Stimulated activated CD8-positive, alpha-beta memory T cell treated with anti-CD3 and anti-CD28 coated beads, Interleukin-15, amount 100 ng/mL, for 1 hour (primary cell): Measurements from ENCODE around the gene TNRC6A.
"Not testable (repeated sequence)": the region's sequence is repeated elsewhere in the genome, so short reads cannot be mapped to it uniquely, and the experiment has no call there.

Experiments used
- DNase-seq: peaks from one replicate; pipeline ENCODE4 v3.0.0-alpha.2; 2020; ENCODE audit warnings: low read depth

TNRC6A gene

DNA sequence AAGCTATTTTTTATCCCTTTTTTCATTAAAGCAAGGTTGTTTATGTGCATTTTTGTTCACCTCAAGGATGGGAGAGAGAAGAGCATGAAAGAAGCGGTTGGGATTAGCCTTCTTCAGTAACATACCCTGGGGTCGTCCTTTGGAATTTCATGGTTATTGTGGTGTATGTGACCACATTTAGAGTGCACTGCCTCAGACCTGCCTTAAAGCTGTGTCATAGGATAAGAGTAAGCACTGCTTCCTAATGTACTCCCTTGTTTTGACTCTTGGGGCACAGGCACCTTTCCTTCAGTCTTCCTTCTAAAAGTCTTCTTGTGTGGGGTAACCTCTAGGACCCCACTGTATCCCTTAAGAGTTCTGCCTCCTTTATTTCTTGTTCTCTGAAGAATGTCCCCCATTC is 28.9 kb downstream of the TNRC6A start:
- no peak for DNase-seq

DNA sequence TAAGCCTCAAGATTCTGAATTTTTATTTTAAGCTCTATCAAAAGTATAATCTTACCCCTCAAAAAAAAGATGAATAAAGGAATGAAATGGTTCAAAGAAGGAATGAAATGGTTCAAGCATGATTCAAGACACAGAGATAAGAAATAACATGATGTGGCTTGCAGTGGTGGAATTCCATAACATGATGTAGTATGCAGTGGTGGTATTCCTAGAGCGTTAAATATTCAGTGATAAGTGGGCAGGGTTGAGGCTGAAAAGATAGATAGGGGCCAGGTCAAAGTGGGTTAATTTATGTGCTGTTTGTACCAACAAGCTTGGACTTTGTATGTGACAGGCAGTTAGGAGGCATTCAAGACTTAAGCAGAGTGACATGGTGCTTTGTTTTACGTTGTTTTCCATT is 29.6 kb downstream of the TNRC6A start:
- no peak for DNase-seq

DNA sequence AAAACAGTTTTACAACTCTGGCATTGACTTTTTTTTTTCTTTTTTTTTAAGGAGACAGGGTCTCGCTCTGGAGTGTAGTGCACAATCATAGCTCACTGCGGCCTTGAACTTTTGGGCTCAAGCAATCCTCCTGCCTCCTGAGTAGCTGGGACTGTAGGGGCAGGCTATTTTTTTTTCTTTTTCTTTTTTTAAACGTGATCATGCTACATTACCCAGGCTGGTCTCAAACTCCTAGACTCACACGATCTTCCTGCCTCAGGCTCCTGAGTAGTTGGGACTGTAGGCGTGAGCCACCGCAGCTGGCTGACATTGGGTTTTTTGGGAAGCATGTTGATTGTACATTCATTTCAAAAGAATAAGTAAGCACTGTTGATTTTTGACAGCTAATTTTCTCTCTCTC is 32.1 kb downstream of the TNRC6A start:
- no peak for DNase-seq

DNA sequence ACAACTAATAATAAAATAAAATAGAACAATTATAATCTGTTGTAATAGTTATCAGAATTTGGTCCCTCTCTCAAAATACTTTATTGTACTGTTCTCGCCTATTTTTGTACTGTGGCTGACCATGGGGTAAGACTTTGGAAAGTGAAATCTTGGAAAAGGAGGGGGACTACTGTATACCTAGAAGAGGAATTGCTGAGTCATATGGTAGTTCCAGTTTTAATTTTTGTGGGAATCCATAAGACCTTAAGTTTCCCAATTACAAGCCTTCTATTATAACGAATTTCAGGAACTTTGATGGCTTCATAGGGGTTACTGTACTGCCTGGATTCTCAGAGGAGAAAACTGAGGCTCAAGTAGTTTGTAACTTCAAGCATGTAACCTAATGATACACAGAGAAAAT is 35.5 kb downstream of the TNRC6A start:
- DNase-seq = no peak

DNA sequence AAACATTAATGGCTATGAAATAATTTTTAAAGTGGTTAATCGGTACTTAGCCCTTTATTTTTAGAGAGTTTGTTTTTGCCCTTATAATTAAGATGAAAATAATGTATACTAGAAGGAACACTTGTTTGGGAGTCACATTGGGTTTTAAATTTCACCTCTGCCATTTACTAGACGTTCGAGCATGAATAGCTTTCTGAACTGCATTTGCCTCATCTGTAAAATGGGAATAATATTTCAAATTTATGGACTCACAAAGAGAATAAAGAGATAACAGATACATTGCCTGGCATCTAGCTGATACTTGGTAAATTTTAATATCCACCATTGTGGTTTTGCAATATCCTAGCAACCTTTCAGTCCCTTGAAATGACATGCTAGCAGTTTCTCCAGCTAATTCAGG is 36.6 kb downstream of the TNRC6A start:
- no peak for DNase-seq

DNA sequence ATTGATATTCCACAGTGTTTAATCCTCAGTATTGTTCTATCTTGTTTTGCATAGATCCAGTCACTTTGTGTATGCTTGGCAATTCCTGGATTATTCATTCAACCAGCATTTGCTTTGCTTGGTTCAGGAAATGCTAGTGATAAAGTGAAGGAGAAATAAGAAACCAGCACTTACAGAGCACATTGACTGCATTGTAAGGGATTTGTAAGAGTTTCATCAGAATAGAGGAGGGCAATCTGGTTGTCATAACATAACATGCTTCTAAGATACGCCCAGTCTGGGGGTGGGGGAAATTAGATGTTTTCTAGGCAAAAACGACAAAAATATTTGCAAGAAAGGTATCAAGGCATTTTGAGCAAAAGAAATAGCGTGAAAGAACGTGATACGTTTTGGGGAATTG is 40.4 kb downstream of the TNRC6A start:
- no peak for DNase-seq

DNA sequence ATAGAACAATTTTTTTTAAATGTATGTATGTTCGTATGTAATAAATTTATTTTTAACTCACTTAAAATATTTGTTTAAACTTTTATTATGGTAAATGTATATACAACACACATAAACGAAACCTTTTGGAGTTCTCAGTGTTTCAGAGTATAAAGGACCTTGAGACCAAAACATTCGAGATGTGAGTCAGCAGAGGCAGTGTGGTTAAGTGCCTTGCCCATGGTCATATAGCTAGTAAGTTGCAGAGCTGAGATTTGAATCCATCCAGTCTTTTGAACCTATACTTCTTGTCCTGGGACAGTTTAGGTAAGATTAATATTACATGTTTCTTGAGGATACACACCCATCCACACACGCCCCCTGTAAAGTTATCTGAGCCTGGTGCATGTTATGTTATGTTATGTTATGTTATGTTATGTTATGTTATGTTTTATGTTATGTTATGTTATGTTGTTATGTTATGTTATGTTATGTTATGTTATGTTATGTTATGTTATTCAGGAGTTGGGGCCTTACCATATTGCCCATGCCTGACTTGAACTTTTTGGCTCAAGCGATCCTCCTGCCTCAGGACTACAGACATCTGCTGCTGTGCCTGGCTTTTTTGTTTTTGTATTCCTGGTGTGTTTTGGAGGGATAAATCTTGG is 41.8 kb downstream of the TNRC6A start:
- DNase-seq = no peak

DNA sequence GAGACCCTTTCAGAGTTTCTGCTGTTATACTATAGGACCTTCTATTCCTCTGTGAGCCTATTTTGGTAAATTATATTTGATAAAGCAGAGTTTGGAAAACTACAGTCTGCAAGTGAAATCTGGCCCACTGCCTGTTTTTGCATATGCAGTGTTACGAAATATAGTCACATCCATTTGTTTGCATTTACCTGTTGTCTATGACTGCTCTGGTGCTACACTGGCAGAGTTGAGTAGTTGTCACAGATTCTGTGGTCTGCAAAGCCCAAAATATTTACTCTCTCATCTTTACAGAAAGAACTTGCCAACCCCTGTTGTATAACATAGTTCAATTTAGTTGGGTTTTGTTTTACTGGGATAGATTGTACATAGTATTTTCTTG is 42.3 kb downstream of the TNRC6A start:
- no peak for DNase-seq

DNA sequence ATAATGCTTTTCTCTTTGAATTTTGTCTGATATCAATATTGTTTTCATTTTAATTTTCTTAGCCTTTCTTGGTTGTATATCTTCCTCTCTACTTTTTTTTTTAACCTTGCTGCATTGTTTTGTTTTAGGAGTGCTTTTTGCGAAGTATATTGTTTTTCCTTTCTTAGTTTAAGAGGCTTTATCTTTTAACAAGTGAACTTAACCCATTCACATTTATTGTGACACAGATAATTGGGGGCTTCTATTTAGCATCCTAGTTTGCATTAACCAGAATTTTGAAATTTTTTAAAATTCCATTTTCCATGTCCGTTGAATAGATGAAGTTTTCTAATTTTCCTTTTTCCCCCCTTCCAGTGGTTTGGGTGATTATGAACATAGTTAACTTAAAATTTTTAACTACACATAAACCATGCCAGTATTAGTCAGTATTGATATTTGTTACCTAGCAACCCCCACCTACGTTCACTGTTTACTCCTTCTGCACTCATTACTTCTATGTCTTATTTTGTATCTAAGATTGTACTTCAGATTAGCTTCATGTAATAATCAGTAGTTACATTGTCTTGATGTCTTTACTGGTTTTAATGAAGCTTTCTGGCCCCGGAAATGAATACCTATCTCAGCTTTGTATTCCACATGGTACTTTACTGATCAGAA is 44.4 kb downstream of the TNRC6A start:
- no peak for DNase-seq

DNA sequence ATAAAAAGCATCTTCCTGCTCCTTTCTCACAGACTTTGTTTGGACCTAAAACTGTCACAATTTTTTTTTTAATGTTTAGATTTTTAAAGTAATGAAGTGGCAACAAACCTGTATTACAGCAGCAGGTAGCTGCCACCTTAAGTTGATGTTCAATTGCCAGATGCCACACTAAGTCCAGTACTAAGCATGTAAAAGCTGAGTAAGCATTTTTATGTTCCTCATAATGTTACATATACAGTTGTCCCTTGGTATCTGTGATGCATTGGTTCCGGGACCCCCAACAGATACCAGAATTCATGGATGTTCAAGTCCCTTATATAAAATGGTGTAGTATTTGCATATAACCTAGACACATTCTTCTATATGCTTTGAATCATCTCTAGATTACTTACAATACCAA is 45.1 kb downstream of the TNRC6A start:
- no peak for DNase-seq

DNA sequence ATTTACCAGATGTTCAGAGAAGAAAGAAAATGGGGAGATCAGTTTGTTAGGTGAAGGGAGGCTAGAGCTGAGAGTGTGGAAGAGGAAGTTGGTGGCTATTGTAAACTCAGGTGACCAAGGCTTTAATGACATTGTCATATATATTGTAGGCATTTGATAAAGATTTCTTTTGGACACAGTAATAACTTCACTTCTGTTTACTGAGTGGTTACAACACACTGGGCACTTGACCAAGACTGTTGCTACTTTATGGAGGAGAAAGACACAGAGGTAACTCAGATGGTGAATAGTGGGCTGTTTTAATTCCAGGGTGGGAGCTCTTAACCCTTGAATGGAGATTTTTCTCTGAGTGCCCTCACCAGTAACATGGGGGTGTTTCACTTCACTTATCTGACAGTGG is 46.0 kb downstream of the TNRC6A start:
- DNase-seq = no peak

DNA sequence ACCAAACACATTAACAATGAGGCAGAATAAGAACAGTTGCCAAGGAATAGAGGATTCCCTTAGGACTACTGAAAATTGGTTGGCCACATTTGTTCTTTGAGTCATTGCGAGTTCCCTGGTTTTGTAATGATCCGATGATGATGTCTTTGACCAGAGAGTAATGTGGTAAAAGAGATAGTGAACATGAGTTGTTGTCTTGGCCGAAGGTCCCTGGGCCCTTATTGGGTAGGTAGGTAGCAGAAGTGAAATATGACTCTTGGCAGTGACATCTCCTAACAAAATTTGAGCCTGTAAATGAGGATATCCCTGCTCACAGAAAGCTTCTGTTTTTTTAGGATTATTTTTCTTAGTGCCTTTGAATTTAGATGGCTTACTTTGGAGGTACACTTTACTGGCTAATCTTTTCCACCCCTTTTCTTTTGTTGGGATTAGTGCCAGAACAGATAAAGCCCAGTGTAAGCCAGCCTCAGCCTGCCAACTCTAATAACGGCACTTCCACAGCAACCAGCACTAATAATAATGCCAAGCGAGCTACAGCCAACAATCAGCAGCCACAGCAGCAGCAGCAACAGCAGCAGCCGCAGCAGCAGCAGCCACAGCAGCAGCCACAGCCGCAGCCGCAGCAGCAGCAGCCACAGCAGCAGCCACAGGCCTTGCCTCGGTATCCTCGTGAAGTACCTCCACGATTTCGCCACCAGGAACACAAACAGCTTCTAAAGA is 47.2 kb downstream of the TNRC6A start:
- DNase-seq = no peak

DNA sequence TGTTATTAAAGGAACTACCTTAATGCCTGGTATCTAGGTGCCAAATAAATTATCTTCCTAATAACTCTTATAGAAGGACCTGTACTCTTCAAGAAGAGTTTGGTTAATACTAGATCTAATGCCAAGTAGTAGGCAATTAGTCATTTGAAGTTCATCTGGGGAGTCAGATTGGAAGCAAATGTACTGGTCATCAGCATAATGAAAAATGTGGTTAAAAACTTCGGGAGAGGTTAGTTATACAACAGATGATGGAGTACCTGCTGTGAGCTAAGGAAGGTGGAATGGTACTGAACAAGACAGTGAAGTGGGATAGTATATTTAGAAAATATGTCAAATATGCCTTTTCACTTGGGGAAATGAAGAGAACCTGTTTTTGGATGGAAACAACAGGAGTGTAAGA is 49.2 kb downstream of the TNRC6A start:
- DNase-seq = no peak

DNA sequence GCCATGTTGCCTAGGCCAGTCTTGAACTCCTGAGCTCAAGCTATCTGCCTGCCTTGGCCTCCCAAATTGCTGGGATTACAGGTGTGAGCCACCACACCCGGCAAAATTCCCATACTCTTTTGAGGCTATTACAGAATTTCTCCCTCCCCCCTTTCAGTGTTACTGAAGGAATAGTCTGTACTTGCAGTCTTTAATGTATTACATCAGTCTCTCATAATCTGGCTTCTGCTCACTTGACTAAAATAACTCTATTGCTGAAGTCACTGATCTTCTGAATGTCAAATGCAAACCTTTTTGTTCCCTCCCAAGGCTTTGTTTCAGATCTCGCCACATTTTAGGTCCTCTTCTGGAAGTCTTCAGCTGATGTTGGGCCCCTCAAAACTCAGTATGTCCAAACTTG is 51.8 kb downstream of the TNRC6A start:
- no peak for DNase-seq

DNA sequence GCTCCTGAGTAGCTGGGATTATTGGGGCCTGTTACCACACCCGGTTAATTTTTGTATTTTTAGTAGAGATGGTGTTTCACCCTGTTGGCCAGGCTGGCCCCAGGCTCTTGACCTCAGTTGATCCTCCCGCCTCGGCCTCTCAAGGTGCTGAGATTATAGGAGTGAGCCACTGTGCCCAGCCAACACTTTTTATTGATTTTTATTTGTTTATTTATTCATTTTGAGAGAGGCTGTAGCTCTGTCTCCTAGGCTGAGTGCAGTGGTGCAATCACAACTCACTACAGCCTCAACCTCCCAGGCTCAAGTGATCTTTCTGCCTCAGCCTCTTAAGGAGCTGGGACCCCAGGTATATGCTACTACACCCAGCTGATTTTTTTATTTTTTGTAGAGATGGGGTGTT is 54.7 kb downstream of the TNRC6A start:
- DNase-seq = no peak

DNA sequence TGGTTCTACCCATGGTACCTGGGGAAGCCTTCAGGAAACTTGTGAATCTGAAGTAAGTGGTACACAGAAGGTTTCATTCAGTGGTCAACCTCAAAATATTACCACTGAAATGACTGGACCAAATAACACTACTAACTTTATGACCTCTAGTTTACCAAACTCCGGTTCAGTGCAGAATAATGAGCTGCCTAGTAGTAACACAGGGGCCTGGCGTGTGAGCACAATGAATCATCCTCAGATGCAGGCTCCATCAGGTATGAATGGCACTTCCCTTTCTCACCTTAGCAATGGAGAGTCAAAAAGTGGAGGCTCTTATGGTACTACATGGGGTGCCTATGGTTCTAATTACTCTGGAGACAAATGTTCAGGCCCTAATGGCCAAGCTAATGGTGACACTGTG is 60.4 kb downstream of the TNRC6A start:
- no peak for DNase-seq

DNA sequence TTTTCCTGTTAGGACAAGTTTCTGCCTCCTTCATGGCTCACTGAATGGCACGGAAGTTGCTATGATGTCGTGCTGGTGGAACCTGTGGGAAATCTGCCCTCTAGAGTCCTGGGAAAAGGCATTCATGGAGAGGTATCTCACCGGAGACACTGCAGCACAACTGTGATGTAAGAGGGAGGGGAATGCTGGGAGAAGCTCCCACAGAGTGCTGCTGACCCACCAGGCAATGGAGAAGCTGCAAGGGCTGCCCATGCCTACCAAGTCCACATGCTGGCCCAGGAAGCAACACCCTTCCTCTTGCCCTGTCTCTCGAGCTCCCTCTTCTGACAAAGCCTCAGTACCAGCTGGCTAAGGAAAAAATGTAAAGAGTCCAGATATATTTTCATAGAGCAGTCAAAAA is 71.1 kb downstream of the TNRC6A start:
- DNase-seq = no peak

DNA sequence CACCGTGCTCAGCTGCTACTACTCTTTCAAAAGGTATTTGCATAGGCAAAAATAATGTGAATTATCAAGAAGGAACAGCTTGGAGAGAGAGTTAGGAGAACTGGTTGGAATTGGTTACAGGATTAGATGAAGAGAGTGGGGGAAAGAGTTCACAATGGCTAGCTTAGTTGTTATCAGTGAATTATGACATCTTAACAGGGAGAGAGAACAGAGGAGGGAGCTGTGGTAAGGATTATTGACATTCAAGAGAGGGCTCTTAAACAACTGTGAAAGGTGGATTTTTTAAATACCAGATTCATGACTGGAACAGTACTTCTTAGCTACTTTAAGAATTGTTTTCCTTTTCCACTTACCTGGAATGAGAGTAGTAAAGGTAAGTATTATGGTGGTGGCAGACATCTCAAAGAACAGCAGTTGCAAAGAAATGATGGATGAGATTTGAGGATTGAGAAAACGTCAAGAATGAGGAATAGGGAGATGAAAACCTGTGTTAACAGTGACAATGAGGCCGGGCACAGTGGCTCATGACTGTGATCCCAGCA is 72.4 kb downstream of the TNRC6A start:
- no peak for DNase-seq

DNA sequence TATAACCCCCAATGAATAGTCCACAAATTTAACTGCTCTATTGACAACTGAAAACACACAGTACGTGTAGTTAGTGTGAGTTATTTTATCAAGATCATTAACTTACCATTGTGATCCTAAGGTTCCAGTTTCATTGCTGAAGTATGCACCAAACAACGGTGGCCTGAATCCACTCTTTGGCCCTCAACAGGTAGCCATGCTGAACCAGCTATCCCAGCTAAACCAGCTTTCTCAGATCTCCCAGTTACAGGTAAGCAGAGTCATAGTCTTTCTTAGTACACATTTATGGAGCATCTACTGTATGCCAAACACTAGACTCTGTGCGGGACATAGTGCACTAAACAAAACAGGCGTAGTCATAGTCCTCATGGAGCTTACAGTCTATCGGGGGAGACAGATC is 76.0 kb downstream of the TNRC6A start:
- no peak for DNase-seq

DNA sequence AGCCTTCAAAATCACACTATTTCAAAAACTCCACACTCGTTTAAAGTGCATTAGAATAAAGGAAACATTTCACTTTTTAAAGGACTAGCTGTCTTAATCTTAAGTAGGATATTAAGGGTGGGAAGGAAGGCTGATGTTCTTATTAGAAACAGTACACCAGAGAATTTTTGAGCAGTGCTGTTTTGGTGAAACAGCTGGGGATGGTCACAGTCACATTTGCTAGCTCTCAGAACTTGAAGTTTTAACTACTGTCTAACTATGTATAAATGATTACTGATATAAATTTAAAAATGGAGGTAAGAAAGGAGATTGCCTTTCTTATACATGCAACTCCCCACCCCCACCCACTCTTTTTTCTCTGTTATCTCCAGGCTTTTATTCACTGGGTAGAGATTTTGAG is 77.8 kb downstream of the TNRC6A start:
- no peak for DNase-seq

DNA sequence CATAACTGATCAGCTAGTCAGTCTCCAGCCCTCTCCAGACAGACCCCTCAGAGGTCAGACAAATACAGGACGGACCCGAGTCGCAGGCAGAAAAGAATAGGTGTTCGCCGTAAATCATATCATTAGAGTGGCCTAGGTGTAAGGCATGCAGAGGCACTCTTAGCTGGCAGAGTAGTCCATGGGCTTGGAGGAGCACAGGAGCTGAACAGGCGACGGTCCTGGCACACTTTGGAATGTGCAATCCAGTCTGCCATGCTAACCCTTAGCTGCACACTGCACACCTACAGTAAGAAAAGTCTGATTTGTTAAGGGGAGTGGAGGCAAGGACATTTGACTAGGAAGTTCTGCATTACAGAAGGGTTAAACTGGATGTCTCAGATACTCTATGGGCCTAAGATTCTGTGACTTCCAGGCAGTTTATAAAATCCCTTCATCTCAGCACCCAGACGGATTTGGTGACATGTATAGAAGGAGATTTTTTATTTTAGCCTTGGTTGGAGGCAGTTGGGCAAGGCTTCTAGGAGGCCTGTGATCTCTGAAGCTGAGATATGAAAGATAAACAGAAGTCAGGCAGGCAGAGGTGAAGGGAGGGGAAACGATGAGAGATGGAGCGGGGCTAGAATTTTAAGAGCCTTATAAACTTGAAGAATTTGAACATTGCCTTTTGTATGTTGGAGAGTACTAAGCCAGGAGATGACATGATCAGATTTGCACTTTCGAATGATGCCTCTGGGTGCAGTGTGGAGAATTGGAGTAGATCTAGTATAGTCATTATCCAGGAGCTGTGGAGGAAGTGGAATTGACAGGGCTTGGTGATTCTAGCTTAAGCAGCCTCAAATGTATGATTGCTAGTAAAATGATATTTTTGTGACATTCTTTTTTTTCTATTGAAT is 81.7 kb downstream of the TNRC6A start:
- DNase-seq = no peak

DNA sequence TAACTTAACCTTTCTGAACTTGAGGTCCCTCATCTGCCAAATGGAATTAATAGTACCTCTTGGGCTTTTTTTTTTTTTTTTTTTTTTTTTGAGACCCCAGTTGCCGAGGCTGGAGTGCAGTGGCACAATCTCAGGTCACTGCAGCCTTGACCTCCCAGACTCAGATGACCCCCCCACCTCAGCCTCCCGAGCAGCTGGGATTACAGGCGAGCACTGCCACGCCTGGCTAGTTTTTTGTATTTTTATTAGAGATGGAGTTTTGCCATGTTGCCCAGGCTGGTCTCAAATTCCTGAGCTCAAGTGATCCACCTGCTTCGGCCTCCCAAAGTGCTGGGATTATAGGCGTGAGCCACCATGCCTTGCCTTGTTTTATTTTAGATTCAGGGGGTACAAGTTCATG is 83.4 kb downstream of the TNRC6A start:
- not testable (repeated sequence) for DNase-seq
